IPS-18c (cell line): ENCODE measurements around the gene TSPAN11.
"Not testable (repeated sequence)": the region's sequence is repeated elsewhere in the genome, so short reads cannot be mapped to it uniquely, and the experiment has no call there.

ENCODE experiments used
- H3K4me3 ChIP-seq: 2 replicates; pipeline ENCODE4 v1.7.0; 2013; ENCODE audit warnings: low read depth, mild to moderate bottlenecking, low read length, moderate library complexity; ENCODE audit not compliant: insufficient read depth
- H3K9me3 ChIP-seq: one replicate; pipeline ENCODE4 v1.6.1; 2013; ENCODE audit warnings: mild to moderate bottlenecking, low read length, moderate library complexity; ENCODE audit not compliant: control insufficient read depth, insufficient read depth

TSPAN11 gene

GRCh38 chr12:31003861-31004640, 77.5 kb downstream of the TSPAN11 start:
- no peaks in the 10 kb centered on the region for H3K9me3 ChIP-seq
- H3K4me3 ChIP-seq, result no peak overlapping the region

DNA sequence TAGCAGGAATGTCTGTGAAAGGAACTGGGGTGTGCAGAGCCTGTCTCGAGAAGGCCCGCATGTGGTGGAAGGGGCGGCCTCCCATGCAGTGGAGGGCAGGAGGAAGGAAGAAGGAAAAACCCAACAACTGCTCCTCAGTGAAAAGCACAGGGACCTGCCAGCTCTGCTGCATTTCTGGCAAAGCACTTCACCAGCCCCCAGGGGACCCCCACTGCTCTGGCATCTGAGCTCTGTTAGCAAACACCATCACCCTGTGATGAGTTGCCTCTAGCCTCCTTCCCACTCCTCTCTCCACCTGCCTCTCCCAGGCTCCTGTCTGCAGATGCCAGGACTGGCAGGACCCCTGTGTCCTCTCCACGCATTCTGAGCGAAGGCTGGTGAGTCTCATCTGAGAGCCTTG, 78.1 kb downstream of the TSPAN11 start:
- H3K9me3 ChIP-seq, result no peaks in the 10 kb centered on the region

DNA sequence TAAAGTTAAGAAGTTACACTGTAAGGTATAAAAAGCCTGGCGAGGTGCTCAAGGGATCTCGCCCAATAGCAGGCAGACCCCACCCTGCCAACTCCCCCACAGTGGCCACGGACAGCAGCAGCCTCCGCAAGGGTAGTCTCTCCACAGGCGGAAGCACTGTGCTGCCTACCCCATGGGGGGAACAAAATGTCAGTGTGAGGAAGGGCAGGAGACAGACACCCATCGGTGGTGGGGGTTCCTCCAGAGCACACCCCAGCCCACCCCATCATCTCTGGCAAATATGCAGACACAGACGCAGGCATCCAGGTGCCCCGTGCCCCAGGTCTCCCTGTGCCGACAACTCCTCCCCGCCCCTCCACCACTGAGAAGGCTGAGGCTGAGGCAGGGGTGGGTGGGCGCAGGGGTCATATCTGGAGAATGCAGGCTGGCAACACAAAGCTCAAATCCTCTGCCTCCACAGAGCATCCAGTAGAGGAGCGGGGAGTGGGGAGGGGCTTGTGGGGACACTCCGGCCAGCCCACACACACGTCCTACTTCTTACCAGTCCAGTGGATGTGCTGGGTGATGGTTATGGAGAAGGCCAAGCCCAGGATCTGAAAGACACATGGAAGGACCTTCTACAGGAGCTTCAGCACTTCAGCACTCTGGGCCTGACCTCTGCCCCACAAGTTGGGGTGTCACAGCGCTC, 78.9 kb downstream of the TSPAN11 start:
- Histone ChIP-seq H3K9me3 (no peaks in the 10 kb centered on the region), H3K4me3 (no peak overlapping the region)

More for the DNA sequence above, 78.1 kb downstream of the TSPAN11 start:
- no peak overlapping the region for H3K4me3 ChIP-seq

DNA sequence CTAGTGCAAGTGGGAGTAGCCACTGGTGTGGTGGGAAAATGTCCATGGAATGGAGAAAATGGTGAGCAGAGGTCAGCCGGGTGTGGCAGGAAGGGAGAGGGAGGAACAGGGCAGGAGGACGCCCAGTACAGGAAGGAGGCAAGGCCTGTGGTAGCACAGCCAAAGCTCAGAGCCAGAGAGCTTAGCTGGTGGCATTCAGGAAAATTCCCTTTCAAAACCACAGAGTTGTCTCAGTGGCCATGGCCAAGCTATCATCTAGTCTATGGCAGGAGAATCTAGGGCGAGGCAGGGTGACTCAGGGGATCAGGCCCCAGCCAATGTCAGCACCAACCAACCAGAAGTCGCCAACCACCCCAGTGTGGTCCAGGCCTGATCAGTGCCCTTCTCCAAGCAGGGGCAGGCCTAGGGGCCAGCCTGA, 79.4 kb downstream of the TSPAN11 start:
- Histone ChIP-seq H3K4me3 (no peak overlapping the region), H3K9me3 (no peaks in the 10 kb centered on the region)

GRCh38 chr12:31006416-31007152, 80.0 kb downstream of the TSPAN11 start:
- no peaks in the 10 kb centered on the region for H3K9me3 ChIP-seq
- no peak overlapping the region for H3K4me3 ChIP-seq

DNA sequence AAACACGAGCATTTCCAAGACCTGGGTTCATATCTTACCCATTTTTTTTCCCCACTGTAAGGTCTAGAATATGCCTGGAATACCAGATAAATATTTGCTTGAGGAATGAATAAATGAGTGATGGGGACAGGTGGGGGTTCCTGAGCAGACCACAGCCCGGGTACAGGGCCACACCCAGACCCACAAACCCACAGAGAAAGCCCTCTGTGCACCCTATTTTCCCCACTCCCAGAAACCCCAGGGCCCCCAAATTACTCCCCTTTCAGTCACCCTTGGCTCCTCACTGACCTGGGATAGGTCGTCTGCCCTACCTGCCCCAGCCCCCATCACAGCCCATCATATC, 80.6 kb downstream of the TSPAN11 start:
- Histone ChIP-seq H3K9me3 (no peaks in the 10 kb centered on the region), H3K4me3 (no peak overlapping the region)

DNA sequence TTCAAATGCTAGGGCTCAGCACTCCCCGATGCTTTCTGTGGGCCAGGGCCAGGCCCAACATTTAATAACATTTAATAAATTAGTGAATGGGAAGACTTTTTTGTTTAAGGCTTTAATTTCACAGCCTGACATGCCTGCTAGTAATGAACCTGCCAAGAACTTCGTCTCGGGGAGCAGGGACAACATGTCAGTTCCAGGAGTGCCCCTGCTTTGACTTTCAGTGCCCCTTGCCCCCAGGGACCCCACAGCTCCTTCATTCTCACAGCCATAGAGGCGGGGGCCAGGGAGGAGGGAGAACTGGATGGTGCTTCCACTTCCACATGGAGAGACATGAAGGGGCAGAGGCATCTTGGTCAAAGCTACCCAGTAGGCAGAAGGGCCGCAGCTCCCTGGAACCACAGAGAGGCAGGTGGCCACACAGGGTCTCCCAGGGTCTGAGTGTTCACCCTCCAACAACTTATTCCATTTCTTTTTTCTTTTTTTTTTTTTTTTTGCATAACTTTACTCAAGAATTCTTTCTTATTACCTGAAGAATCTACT, 81.2 kb downstream of the TSPAN11 start:
- H3K9me3 ChIP-seq, result no peaks in the 10 kb centered on the region
- no peak overlapping the region for H3K4me3 ChIP-seq

DNA sequence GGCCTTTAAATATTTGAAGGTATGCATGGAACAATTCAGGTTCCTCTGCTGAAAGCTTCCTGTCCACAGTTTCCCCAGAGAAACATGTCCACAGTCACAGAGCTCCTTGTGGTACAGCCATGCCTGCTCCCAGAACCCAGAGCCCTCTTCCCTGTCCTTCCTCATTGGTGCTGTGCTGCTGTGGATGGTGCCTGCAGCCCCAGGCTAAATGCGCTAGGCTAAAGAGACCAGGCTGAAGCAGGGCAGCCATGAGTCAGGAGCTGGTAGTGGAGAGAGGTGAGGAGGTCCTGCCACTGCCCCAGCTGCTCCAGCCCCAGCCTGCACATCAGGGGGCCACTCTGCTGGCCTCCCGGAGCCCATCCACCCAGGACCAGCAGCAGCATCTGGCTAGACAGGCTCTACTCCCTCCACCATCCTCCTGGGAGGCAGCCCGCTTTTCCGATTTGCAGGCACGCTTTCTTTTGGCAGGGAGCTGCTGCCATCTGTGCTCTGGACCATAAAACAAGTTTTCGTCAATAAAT, 81.8 kb downstream of the TSPAN11 start:
- no peak overlapping the region for H3K4me3 ChIP-seq
- H3K9me3 ChIP-seq, result no peaks in the 10 kb centered on the region

DNA sequence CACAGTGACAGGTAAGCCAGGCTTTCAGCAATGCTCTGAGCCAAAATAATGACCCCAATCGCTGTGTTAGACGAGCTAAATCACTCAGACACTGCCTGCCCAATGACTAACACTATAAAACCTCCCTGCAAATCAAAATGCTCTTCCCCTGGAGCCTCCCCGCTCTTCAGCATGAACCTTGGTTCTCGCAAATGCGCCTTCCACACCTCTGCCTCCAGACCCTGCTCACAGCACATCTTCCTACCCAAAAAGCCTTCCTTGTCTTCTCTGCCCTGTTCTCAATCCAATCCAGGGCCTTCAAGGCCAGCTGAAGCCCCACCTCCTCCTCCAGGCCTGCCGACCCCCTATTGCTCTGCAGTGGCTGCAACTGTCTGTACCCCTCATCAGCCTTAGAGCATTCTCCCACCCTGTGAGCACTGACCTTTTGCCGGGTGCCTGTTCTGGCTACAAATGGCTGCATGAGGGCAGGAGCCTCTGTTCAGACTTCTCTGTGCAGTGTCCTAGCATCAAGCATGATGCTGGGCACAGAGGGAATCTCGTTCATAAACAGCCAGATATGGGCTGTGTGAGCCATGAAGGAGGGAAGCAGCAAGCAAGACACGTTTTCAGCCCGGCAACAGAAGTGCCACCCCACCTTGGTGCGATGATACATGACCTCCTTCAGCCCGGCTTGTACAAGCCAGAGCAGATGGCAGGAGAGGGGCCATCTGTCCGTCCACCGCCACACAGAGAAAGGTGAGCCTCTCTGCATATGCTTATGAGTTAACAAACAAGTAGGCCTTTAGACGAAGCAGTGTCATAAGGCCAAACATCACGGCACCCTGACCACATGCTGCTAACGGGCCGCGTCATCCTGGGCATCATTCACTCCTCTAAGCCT, 82.7 kb downstream of the TSPAN11 start:
- Histone ChIP-seq H3K4me3 (no peak overlapping the region), H3K9me3 (no peaks in the 10 kb centered on the region)

DNA sequence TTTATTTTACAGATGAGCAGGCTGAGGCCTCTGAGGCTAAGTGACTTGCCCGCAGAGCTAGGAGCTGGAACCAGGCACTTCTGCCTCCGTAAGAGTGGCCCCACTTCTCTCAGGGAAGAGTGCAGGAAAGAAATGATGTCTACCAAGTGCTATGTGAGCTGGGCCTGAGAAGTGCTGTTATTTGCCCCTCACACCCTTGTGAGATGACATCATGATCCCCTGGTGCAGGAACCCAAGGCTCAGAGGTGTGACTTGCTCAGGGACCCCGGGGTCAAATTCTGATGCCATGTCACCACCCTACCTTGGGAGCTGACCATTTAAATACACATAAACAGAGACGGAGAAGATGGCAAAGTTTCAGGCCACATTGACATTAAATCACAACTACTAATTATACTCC, 83.4 kb downstream of the TSPAN11 start:
- H3K9me3 ChIP-seq, result no peaks in the 10 kb centered on the region
- H3K4me3 ChIP-seq, result no peak overlapping the region

DNA sequence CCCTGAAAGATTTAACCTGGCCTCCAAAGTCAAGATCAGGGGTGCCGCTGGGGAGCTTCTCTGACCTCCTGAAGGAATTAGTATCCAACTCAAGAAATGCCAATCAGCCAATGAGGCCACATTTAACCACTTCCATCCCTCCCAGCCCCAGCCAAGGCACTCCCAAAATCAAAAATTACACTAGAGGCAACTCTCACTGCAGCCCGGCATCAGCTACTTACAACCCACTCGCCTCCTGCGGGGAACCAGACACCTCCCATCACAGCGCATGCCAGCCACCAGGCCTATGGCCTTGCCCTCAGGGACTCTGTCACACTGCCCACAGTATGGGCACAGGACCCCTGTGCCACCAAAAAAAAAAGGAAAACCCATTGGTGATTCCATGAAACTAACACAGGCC, 84.8 kb downstream of the TSPAN11 start:
- no peak overlapping the region for H3K4me3 ChIP-seq
- H3K9me3 ChIP-seq, result no peaks in the 10 kb centered on the region

- Histone ChIP-seq H3K4me3 (no peak overlapping the region), H3K9me3 (no peaks in the 10 kb centered on the region)
Observed at GRCh38 chr12:31011746-31012566, 85.4 kb downstream of the TSPAN11 start.

DNA sequence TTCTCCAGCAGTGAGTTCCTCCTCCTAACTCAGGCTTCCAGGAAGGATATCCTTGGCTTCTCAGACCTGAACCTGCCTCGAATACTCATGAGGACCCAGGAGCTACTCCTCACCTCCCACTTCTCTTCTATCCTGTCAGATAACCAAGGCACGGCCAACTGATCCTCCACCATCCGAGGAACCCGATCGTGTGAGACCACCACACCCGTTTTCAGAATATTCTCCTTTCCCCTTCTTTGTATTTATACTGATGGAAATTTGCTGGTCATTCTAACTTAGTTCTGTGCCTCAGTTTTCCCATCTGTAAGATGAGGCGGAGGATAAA, 86.0 kb downstream of the TSPAN11 start:
- H3K9me3 ChIP-seq, H3K4me3 ChIP-seq: not testable (repeated sequence)

GRCh38 chr12:31015215-31015614, 88.7 kb downstream of the TSPAN11 start:
- no peaks in the 10 kb centered on the region for H3K9me3 ChIP-seq
- H3K4me3 ChIP-seq, result no peak overlapping the region

- H3K9me3 ChIP-seq, result no peaks in the 10 kb centered on the region
- H3K4me3 ChIP-seq, result no peak overlapping the region
Observed at GRCh38 chr12:31016057-31016456, 89.5 kb downstream of the TSPAN11 start.

DNA sequence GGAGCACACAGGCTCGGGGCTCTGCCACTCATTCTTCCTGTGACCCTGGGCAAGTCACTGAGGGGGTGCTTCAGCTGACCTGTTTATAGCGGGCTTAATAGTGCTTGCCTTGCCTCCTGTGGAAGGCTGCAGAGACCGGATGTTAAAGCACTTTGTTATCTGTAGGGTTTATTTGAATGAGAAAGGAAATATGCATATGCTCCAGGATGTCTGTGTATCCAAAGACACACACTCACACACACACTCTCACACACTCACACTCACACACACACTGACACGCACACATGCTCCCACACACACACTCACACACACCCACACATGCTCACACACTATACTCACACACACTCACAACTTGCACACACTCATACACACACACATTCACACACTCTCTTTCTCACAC, 91.0 kb downstream of the TSPAN11 start:
- Histone ChIP-seq H3K9me3 (no peaks in the 10 kb centered on the region), H3K4me3 (no peak overlapping the region)
